Transverse colon (tissue), 4 donors: ENCODE data around the gene EFNA5.

ENCODE experiments used
- EP300 ChIP-seq: sonication (generic); formaldehyde crosslinking; IDR thresholded peaks from one replicate; pipeline ENCODE4 v1.6.1; 2017; ENCODE audit warnings: antibody characterized with exemption, low read depth
- POLR2A ChIP-seq: fragments of 450-650 bp; IDR thresholded peaks from one replicate; pipeline ENCODE4 v1.6.1; 2016; ENCODE audit warnings: antibody characterized with exemption, mild to moderate bottlenecking, moderate library complexity
- POLR2AphosphoS5 ChIP-seq, 3 donors: sonication (generic); formaldehyde crosslinking; IDR thresholded peaks; one replicate each; pipeline ENCODE4 v1.6.1; 2016; ENCODE audit warnings: antibody characterized with exemption in 3 of 3
- TF ChIP-seq, protein P1 (sequence below), 5 experiments: fragments of 200-600 bp in 3 of 5; fragments of 450-650 bp in 2 of 5; sonication (generic) in 3 of 5; IDR thresholded peaks; 1 replicate in 2 of 5; 2 replicates in 3 of 5; pipeline ENCODE4 v1.5.1; 2016 to 2017; ENCODE audit warnings: antibody characterized with exemption in 5 of 5, inconsistent platforms in 3 of 5, mild to moderate bottlenecking in 2 of 5, moderate library complexity in 1 of 5

DNA sequence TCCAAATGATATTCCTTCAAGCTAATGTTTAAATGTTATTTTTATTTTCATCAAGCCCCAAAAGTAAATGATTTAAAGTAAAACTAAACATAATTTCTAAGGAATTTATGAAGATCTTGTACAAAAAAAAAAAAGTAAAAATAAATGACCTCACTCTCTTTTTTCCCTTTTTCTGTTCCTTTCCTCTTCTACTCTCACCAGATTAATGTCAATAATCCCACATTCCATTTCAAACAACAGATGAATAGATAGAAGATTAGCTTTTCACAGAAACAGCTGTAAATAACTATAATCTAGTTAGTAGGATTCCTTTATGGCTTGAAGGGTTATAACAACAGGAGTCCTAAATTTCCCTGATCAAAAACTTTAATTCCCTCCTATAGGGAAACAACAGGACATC, 88.1 kb downstream of the EFNA5 start:
- TF ChIP-seq POLR2AphosphoS5 (IDR thresholded peaks at IDR 0.05) (no peak), EP300 (no peak), POLR2A (no peak)
- TF ChIP-seq, protein P1, sequence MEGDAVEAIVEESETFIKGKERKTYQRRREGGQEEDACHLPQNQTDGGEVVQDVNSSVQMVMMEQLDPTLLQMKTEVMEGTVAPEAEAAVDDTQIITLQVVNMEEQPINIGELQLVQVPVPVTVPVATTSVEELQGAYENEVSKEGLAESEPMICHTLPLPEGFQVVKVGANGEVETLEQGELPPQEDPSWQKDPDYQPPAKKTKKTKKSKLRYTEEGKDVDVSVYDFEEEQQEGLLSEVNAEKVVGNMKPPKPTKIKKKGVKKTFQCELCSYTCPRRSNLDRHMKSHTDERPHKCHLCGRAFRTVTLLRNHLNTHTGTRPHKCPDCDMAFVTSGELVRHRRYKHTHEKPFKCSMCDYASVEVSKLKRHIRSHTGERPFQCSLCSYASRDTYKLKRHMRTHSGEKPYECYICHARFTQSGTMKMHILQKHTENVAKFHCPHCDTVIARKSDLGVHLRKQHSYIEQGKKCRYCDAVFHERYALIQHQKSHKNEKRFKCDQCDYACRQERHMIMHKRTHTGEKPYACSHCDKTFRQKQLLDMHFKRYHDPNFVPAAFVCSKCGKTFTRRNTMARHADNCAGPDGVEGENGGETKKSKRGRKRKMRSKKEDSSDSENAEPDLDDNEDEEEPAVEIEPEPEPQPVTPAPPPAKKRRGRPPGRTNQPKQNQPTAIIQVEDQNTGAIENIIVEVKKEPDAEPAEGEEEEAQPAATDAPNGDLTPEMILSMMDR (IDR thresholded peaks at IDR 0.05): no peak
